ENCODE results near the gene BRAT1. TPM values are rescaled to one million over a fixed set of nuclear protein-coding genes. Genes with fewer than 3 reads are reported as not detected.

The BRAT1 gene
- total RNA-seq, 1 donor: 23.3 TPM

DNA sequence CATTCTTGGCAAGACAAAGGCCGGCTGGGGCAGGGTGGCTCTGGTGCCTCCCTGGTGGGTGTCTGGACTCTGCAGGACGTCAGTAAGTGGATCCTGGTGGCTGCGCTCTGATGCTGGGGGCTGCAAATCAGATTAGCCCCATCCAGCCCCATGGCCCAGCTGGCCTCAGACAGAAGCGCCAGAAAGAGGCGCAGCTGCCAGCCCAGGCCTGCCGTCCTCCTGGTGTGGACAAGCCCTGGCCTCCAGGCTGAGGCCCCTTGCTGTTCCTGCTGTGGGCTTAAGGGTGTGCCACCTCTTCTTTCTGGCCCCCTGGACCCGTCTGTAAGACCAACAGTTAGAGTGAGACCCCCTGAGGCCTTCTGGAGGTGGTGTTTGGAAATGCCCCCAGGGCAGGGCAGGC, 41.6 kb downstream of the BRAT1 start:
- TF ChIP-seq, protein P1, sequence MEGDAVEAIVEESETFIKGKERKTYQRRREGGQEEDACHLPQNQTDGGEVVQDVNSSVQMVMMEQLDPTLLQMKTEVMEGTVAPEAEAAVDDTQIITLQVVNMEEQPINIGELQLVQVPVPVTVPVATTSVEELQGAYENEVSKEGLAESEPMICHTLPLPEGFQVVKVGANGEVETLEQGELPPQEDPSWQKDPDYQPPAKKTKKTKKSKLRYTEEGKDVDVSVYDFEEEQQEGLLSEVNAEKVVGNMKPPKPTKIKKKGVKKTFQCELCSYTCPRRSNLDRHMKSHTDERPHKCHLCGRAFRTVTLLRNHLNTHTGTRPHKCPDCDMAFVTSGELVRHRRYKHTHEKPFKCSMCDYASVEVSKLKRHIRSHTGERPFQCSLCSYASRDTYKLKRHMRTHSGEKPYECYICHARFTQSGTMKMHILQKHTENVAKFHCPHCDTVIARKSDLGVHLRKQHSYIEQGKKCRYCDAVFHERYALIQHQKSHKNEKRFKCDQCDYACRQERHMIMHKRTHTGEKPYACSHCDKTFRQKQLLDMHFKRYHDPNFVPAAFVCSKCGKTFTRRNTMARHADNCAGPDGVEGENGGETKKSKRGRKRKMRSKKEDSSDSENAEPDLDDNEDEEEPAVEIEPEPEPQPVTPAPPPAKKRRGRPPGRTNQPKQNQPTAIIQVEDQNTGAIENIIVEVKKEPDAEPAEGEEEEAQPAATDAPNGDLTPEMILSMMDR (IDR thresholded peaks at IDR 0.05; ENCODE audit: insufficient read depth, low read depth, low read length): no peak
- H3K4me3 ChIP-seq (ENCODE audit: low read depth, low read length): no peak overlapping the region
- no peak for DNase-seq (ENCODE audit: low read depth)

DNA sequence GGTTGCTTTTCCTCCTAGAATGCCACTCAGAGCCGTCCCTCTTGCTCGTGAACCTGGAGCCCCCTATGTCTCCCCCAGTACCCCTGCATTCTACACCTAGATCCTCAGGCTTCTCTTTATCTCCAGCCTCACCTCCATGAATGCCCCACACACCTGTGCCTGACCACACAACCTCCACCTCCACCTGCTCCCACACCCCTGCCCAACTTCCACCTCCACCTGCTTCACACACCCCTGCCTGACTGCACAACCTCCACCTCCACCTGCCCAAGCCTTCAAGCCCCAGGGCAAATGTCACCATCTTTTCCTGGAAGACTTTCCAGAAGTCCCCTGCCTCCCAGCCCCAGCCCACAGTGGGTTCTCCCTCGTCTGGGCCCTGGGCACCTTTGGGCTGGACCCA, 42.6 kb downstream of the BRAT1 start:
- H3K4me3 ChIP-seq (ENCODE audit: low read depth, low read length): no peak overlapping the region
- TF ChIP-seq, protein P1 (IDR thresholded peaks at IDR 0.05; ENCODE audit: insufficient read depth, low read depth, low read length): no peak
- no peak for DNase-seq (ENCODE audit: low read depth)

DNA sequence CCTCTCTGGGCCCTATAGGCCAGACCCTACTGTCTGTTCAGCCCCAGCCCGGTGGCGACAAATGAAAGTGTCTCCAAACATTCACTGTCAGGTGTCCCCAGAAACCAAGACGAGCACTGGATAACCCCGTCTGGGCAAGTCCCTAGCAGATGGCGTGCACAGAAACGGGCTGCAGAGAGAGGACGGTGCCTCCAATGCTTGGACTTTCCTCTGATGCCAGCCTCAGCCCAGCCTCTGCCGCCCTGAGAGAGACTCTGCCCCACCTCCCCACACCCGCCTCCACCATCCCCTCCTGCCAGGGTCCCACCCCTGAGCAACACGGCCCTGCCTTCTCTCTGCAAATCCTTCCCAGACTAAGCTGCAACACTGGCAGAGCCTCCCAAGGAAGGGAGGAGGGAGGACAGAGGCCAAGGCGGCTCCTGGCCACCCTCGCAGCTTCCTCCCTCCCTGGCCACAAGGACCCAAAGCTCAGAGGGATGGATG, 43.1 kb downstream of the BRAT1 start:
- TF ChIP-seq, protein P1 (IDR thresholded peaks at IDR 0.05; ENCODE audit: insufficient read depth, low read depth, low read length): no peak
- no peak for DNase-seq (ENCODE audit: low read depth)
- no peak overlapping the region for H3K4me3 ChIP-seq (ENCODE audit: low read depth, low read length)

DNA sequence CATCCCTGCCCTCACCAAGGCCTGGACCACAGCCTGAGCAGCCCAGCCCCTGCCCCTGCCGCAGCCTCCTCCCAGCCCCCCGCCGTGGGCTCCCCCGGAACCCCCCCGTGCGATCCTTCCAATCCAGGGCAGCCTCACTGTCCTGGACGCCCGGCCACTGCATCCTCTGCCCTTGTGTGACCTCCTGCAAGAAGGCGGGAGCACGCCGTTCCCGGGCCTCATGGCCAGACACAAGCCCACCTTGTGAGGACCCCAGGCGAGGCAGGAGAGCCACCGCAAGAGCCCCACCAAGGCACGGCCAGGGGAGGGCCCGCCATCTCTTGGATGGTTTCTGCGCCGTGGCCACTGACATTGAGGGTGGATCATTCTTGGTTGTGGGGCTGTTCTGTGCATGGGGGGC, 43.6 kb downstream of the BRAT1 start:
- TF ChIP-seq, protein P1 (IDR thresholded peaks at IDR 0.05; ENCODE audit: insufficient read depth, low read depth, low read length): no peak
- H3K4me3 ChIP-seq (ENCODE audit: low read depth, low read length): no peak overlapping the region
- no peak for DNase-seq (ENCODE audit: low read depth)

DNA sequence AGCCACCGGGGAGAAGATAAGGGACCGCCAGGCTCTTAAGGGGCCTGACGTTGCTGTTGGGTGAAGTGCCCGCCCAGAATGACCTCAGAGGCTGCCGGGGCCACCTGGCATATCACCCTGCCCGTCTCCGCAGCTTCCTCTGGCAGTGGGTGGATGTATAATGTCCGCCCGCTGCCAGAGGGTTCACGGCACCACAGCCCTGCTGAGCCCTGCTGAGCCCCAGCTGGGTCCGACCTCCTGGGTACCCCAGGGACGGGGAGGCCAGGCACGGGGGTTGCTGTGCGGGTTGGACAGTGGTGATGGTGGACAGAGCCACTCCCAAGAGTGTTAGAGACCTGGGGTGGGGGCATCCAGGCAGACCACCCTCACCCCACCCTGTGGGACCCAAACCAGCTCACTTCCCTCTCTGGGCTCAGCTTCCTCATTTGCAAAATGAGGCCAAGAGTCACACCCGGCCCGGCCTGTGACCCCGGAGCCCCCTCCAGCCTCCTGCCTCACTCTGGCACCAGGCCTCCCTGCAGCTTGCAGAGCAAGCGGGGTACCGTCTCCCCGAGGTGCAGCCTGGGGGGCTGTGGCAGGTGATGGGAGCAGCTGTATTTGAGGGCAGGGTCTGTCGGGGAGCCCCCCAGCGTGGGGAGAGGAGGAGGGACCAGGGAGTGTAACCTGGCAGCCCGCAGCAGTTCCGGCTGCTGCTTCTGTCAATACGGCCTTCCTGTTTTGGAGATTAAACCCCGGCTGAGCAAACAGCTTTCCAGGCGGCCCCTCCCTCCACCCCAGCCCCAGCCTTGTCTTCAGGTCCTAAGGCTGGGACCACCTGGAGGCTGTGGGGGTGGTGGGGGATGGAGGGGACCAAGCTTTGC, 44.2 kb downstream of the BRAT1 start:
- DNase-seq (ENCODE audit: low read depth): peak; percentile 26
- TF ChIP-seq, protein P1 (IDR thresholded peaks at IDR 0.05; ENCODE audit: insufficient read depth, low read depth, low read length): no peak
- no peak overlapping the region for H3K4me3 ChIP-seq (ENCODE audit: low read depth, low read length)

DNA sequence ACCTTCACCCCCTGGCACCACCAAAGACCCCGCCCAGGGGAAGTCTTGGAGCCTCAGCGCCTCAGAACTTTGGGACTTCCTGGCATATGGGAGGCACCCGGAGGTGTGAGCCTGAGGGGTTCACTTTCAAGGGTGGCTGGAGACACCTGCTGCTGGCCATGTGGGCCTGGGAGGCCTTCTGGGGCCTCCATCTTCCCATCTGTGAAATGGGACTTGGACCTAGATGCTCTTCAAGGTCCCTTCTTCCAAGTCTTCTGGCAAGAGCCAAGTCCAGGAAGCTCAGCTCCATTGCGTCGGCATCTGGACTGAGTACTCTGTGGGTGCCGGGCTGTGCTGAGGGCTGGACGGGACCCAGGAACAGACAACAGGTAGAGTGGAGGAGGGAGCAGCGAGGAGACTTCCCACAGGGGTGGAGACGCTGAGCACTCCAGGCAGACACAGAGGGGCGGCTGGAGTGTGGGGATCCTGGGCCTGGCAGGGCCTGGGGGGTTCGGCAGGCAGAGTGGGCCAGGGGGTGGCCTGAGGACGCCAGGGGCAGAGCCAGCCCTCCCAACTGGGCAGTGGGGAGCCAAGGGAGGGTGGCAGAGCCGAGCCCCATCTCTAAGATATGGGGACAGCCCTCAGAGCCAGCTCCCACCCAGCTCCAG, 45.1 kb downstream of the BRAT1 start:
- DNase-seq (ENCODE audit: low read depth): no peak
- TF ChIP-seq, protein P1 (IDR thresholded peaks at IDR 0.05; ENCODE audit: insufficient read depth, low read depth, low read length): no peak
- H3K4me3 ChIP-seq (ENCODE audit: low read depth, low read length): no peak overlapping the region
